GM18520 (cell line): ENCODE measurements around the gene RASSF8.
A peak's percentile ranks its signal among the peaks of the same experiment; 100 is the strongest.

Experiments used
- ATAC-seq: cut with Tn5 transposase; IDR thresholded peaks from one replicate; pipeline ENCODE4 v1.9.1; 2021; ENCODE audit not compliant: unreplicated experiment

The RASSF8 gene, protein sequence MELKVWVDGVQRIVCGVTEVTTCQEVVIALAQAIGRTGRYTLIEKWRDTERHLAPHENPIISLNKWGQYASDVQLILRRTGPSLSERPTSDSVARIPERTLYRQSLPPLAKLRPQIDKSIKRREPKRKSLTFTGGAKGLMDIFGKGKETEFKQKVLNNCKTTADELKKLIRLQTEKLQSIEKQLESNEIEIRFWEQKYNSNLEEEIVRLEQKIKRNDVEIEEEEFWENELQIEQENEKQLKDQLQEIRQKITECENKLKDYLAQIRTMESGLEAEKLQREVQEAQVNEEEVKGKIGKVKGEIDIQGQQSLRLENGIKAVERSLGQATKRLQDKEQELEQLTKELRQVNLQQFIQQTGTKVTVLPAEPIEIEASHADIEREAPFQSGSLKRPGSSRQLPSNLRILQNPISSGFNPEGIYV

DNA sequence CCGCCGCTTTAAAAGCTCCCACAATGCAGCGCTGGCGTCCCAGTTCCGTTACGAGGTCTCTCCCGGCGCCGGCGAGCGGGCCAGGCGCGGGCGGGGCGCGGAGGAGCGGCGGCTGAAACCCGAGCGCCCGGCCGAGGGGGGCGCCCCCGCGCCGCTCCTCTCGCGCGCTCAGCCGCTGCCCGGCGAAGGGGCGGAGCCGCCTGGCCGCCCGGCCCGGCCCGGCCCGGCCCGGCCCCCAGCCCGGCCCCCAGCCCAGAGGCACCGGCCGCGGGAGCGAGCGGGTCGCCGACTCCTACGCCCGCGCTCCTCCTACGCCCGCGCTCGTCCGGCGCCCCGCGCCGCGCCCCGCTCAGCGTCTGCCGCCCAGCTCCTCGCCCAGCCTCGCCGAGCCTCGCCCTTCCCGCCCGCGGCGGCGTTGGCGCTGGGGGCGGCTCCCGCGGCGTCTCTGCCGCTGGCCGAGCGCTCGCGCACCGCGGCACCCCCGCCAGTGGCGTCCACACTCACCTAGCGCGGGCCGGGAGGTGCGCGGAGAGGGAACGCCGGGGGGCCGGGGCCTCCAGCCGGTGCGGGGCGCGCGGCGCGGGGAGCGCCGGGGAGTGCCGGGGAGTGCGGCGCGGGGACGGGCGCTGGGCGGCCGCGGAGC is at the start of gene RASSF8:
Gene RASSF8, plus strand, starts transcription at position 255 of the 643 bp plus-strand sequence. CDS start 96,662 bp downstream, outside the sequence.
- ATAC-seq = peak; percentile 68

GRCh38 chr12:25914551-25914950 is 43.9 kb upstream of the RASSF8 start:
- ATAC-seq = no peak

GRCh38 chr12:25924491-25925001 is 33.9 kb upstream of the RASSF8 start:
- ATAC-seq = no peak

DNA sequence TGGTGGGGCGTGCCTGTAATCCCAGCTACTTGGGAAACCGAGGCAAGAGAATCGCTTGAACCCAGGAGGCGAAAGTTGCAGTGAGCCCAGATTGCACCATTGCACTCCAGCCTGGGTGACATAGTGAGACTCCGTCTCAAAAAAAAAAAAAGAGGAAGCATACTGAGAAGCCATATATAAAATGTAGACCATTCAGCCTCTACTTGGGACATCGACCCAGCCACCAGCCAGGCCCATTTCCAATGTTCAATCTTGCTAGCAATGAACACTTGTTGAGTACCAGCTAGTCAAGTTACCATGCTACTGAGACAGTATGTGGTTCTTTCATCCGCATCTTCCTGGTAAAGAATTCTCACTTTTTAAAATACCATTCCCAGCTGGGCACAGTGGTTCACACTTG is 33.4 kb upstream of the RASSF8 start:
- ATAC-seq = no peak

DNA sequence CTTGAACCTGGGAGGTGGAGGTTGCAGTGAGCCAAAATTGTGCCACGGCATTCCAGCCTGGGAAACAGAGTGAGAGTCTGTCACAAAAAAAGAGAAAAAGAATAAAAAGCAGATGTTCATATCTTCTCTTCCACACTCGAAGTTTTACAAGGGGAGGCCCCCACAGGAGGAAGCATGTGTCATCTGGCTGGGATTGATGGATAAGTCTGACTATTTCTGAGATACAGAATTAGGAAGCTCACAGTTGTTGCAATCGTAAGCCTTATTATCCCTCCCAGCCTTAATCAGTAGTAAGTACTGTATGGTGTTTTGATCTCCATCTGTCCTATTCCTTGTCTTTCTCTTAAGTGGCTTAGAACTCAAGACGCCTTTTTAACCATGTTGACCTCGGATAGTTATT is 31.9 kb upstream of the RASSF8 start:
- ATAC-seq = no peak

DNA sequence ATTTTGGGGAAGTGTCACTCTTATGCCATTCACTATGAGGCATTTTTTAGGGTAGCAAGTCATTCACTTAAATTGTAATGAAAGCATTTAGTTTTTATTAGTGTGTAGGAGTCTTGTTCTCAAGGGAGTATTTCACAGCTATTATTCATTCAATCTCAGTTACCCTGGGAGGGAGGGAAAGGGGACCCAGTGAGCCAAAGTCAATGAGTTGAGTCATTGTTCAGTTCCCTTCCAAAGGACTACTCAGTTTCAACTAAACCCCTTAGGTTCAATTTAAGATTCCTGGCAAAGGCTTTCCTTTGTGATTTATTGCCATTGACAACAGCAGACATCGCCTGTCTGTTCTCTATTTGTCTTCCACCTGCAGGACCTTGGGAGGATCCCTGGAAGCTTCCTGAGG is 29.3 kb upstream of the RASSF8 start:
- no peak for ATAC-seq

DNA sequence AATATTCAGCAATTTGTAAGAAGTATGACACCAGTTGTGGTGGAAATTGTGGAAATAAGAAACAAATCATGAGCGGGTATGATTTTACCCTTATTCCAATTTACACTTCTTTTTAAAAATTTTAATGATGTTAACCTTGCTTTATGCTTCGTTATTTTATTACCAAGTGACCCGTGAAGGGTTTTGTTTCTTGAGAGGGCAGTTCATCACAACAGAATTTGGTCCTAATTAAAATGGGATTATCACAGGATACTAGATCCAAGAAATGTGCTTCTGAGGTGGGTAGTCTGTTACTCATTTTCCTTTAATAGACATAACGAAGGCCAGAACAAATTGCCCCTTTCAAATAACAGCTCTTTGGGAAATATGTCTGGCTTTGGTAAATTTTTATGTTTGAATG is 25.5 kb upstream of the RASSF8 start:
- ATAC-seq = no peak

GRCh38 chr12:25934456-25934855 is 24.0 kb upstream of the RASSF8 start:
- ATAC-seq = no peak

- ATAC-seq = no peak
Observed at GRCh38 chr12:25935355-25936144, 22.9 kb upstream of the RASSF8 start.

DNA sequence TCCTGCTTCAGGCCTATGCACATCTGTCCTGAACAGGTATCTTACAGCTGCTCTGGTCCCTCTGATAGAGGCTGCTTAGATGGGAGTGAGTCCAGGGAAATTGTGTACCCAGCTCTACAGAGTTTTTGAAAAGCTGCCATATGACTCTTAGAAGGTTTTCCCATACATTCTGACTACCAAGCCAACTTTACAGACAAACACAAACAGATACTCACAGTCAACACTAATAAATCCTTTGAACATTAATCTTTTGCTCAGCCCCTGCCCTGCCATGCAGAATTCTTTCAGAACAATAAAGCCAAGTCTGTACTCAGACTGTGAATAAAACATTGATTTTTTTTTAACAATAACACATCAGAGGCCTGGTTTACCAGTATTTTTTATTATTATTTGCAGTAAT is 21.4 kb upstream of the RASSF8 start:
- ATAC-seq = no peak

DNA sequence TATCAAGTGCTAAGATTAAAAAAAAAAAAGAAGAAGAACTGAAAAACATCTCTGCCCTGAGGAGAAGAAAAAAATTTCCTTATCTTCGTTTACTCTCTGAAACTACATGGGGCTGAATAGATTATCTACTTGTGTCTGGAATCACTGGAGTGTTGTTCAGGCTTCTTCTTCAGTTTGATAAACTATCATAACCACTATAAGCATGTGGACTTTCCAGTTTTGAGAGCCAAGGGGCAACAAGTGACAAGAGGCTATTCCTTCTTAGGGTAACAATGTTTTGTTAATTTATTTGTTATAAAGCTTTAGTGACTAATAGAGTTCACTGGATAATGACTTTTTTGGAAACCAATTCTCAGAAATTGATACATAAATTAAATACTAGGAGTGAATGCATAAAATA is 19.9 kb upstream of the RASSF8 start:
- no peak for ATAC-seq

- ATAC-seq = no peak
Observed at GRCh38 chr12:25939606-25940005, 18.9 kb upstream of the RASSF8 start.

DNA sequence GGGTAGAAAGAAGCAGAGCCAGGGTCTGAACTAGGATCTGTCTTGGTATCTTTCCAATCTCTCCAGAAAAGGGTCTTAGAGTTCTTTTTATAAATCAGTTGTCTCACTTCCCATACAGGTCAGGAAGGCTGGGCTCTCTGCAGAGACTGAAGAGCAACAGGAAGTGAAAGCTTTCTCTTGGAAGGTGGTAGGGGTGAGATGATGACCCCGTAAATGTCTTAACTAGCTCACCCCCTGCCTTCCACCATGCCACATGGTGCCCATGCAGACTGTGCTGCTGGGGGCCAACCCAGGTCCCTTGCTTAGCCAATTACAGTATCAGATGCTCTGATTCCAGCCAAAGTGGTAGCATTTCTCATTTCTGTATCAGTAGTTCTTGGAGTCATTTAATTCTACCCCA is 17.6 kb upstream of the RASSF8 start:
- no peak for ATAC-seq

- no peak for ATAC-seq
Observed at GRCh38 chr12:25942709-25943108, 15.8 kb upstream of the RASSF8 start.

- no peak for ATAC-seq
Observed at GRCh38 chr12:25943940-25944339, 14.5 kb upstream of the RASSF8 start.

GRCh38 chr12:25949343-25949742 is 9.1 kb upstream of the RASSF8 start:
- no peak for ATAC-seq

GRCh38 chr12:25950329-25951115 is 8.0 kb upstream of the RASSF8 start:
- ATAC-seq = no peak

- ATAC-seq = no peak
Observed at GRCh38 chr12:25957793-25958427, 572 bp upstream of the RASSF8 start.

- ATAC-seq = no peak
Observed at GRCh38 chr12:25959071-25959961, 834 bp downstream of the RASSF8 start.
